Stimulated activated CD4-positive, alpha-beta T cell treated with anti-CD3 and anti-CD28 coated beads, Interleukin-15, amount 100 ng/mL, for 48 hours (primary cell): ENCODE results near the gene FOXC1.

Experiments
- DNase-seq, 2 donors: peaks; one replicate each; pipeline ENCODE4 v3.0.0-alpha.2; 2020; ENCODE audit warnings: low read depth in 2 of 2

Gene FOXC1

GRCh38 chr6:1612299-1612973 is 2.7 kb downstream of the FOXC1 start:
- DNase-seq = no peak

DNA sequence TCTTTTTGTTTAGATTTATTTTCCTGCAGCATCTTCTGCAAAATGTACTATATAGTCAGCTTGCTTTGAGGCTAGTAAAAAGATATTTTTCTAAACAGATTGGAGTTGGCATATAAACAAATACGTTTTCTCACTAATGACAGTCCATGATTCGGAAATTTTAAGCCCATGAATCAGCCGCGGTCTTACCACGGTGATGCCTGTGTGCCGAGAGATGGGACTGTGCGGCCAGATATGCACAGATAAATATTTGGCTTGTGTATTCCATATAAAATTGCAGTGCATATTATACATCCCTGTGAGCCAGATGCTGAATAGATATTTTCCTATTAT is 3.2 kb downstream of the FOXC1 start:
- DNase-seq = no peak

DNA sequence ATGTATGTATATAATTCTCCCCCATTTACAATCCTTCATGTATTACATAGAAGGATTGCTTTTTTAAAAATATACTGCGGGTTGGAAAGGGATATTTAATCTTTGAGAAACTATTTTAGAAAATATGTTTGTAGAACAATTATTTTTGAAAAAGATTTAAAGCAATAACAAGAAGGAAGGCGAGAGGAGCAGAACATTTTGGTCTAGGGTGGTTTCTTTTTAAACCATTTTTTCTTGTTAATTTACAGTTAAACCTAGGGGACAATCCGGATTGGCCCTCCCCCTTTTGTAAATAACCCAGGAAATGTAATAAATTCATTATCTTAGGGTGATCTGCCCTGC is 3.6 kb downstream of the FOXC1 start:
- no peak for DNase-seq

DNA sequence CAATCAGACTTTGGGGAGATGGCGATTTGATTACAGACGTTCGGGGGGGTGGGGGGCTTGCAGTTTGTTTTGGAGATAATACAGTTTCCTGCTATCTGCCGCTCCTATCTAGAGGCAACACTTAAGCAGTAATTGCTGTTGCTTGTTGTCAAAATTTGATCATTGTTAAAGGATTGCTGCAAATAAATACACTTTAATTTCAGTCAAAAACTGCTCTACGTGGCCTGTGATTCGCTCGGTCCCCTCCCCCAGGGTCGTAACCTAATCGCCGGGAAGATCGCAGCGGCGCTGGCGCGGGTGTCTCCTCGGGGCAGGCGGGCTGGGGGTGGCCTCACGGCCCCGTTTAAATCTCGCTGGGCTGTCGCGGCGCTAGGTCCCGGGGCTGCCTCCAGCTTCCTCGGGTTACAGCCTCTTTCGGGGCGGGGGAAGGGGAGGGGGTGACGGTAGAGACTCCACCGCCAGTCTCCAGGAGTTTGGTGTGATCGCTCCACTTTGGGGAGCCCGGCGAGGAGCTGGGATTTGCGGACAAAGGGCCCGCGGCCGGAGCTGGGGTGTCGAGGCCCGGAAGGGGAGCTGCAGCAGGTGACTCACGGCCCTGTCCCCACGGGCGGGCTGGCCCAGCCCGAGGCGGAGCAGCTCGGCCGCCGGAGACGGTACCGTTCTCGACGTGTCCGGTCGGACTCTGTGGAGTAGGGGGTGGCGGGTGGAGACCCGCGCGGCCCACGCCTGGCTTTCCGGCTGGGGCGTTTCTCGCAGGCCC is 4.2 kb downstream of the FOXC1 start:
- no peak for DNase-seq

GRCh38 chr6:1614448-1615150 is 4.9 kb downstream of the FOXC1 start:
- no peak for DNase-seq

- DNase-seq = no peak
Measured at GRCh38 chr6:1615151-1615852, 5.6 kb downstream of the FOXC1 start.

DNA sequence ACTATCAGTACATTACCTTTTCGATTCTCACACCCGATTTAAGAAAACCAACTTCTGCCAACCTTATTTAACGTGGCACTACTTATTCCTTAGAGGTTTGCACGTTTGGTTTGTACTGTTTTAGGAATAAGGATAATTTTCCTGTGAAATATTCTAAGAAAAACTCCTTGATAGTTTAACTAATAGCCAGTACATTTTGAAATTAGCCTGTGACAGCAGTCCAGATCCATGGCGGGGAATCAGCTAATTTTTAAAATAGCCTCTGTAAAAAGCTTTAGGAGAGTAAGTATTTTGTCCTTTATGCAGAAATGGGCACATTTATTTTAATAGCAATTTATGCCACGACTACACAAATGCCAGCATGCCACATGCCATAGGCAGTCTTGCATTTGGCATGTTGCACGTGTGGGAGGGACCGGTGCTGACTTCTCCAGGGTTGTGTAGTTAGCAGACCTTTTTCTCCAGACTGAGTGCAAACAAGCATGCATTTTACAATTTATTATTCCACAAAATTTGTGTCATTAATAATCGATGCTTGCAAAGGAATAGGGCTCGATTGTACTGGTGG is 6.2 kb downstream of the FOXC1 start:
- no peak for DNase-seq

DNA sequence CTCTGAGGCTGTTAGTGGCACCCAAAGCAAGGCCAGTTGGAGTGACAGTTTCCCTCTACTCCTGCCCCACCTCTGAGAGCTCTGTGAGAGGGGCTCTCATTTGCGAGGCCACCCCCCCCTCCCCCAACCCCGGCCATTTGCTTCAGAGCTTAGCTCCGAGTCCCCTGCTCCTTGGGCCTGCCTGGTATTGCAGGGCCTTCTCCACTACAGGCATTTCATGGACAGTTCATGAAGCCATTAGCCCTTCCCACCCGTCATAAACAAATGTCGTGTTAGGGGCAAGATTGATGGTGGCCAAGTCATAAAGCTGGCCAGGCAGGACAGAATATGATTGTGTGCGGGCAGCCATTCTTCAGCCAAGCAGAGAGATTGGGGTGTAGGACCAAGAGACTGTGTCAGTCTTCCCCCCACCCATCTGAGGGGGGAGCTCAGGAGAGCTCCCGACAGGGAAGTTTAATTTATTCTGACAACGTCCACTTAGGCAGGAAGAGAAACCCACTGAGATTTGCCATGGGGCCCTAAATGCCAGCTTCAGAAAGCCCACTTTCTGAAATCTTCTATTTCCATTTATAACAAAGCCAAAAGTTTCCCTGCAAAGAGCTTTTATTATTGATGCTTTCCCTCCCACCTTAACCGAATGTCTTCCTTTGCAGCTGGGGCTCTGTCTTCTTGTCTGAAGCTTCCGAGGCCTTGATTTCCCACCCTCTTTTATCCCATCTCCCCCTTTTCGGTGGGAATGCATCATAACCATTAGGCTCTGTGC is 7.2 kb downstream of the FOXC1 start:
- DNase-seq = no peak

GRCh38 chr6:1617466-1618310 is 8.0 kb downstream of the FOXC1 start:
- no peak for DNase-seq

- DNase-seq = no peak
Measured at GRCh38 chr6:1618311-1619097, 8.8 kb downstream of the FOXC1 start.

DNA sequence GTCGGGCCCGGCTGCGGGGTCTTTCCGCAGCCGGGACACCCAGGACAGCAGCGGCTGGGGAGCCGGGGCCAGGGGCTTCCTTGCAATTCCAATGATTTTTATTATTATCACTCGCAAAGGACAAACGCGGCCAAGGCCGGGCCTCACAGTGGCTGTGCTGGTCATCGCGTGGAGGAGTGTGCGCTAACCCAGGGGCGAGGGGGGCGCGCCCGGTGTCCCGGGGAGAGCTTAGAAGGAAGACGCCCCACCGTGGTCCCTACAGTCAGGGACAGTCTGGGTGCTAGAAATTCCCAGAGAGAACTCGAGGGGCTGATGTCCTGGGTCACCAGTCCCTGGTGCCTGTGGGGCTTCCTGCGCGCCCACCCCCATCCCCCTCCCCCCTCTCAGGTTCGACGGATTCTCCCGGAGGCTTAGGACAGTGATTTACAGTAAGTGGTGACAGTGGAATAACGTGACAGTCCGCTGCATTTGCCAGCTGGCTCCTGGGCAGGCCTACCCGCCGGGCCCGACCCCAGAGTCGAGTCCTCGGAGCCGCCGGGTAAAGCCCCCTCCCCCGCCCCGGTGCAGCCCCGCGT is 9.5 kb downstream of the FOXC1 start:
- no peak for DNase-seq

DNA sequence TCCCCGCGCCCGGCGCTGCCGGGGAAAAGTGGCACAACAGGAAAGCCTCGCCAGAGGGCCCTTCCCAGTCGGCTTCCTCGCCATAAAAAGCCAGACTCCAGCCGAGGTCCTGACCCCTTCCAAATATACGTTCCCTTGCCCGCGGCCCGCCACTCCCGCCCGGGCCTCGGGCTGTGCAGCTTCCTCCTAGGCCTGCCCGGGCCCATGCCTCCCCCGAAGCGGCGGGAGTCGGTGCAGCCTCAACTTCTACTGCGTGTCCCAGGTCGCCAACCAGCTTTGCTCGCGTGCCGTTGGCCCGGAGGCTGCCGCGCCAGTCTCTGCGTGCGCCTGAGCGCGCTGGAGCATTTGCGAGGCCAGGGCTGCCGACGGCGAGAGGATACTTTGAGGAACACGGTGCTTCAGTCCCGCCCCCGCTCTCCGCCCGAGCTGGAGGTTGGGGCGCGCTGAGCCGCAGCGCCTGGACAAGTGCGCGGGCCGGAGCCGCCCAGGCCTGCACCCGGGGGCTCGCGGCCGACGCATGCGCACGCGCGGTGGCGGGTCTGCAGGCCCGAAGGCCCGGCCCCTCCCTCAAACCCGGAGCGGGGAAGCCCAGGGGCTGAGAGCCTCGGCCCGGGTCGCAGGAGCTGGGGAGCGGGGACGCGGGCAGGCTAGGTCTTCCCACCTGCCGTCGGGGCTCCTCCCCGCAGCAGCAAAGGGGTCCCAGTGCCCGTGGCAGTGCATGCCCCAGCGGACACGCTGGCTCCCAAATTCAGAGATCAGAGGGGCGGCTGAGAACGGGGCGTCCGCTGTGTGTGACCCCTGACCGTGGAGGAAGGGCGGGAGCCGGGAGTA is 10.2 kb downstream of the FOXC1 start:
- no peak for DNase-seq

- no peak for DNase-seq
Measured at GRCh38 chr6:1620504-1621069, 10.9 kb downstream of the FOXC1 start.

GRCh38 chr6:1621070-1621701 is 11.5 kb downstream of the FOXC1 start:
- no peak for DNase-seq

GRCh38 chr6:1622220-1622850 is 12.6 kb downstream of the FOXC1 start:
- no peak for DNase-seq

DNA sequence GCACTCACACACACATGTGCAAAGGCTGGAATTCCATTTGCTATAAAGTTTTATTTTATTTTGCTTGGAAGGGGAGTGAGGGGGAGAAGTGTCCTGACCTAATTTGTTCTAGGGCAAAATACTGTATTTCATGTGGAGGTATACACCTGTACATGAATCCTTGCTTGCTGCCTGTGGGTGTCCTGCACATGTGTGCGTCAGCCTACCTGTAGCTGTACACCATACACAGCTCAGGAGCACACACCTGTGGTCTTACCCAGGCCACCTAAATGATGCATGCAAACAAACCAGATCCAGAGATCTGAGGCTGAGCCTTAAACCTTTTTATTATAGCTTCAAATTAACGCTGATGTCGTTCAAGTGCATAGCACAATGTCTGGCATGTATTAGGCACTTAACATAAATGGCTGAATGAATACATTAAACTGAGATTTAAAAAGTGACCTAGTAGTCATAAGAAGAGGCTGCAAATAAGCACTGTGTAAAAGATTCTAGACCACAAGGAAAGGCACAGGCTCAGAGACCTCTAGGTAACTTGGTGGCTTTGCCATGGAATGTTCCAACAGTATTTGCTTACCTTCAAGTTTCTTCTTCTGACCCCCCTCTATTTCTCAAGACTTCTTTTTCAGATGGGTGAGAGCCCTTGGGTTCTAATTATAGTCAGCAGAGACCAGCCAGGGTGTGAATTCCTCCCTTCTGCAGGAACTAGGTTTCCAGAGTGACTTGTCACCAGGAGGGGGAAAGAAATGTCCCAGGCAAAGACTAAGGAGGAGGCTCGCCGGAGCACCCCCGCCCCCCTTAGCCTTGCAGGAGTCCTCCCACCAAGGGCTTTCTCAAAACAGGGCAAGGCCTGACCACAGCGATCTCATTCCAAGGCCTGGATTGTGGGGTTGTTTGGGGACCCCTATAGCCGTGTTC is 13.4 kb downstream of the FOXC1 start:
- DNase-seq = no peak
